HuH-7 (cell line): ENCODE measurements around the gene FOXM1.

Source experiments
- DNase-seq: peaks from one replicate; pipeline ENCODE4 v3.0.0; 2011; ENCODE audit warnings: low spot score

Gene FOXM1

DNA sequence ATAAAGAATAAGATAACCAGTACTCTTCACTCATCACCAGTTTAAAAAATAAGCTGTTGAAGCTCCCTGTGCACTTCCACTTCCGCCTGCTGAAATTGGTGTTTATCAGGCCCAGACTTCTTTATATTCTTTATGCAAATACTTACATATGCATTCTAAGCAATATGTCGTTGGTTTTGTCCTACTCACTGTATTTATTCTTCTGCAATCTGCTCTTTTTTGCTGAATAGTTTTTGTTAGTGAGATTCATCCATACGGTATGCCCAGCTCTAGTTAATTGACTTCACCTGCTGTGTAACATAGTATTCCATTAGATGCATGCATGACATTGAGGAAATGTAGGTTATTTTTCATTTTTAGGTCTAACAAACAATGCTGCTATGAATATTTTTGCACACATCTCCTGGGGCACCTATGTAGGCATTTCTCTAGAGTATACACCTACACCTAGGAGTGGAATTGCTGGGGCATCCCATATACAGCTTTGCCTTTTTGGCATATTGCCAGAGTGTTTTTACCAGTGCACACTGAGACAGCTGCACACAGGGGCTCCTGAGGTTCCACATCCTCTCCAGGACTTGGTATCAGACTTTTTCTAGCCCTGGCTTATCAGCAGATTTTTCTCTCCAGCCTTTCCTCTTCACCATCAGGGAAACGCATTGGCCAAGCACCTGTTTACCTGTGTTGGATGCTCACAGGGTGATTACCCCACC, 41.1 kb downstream of the FOXM1 start:
- DNase-seq, result no peak

DNA sequence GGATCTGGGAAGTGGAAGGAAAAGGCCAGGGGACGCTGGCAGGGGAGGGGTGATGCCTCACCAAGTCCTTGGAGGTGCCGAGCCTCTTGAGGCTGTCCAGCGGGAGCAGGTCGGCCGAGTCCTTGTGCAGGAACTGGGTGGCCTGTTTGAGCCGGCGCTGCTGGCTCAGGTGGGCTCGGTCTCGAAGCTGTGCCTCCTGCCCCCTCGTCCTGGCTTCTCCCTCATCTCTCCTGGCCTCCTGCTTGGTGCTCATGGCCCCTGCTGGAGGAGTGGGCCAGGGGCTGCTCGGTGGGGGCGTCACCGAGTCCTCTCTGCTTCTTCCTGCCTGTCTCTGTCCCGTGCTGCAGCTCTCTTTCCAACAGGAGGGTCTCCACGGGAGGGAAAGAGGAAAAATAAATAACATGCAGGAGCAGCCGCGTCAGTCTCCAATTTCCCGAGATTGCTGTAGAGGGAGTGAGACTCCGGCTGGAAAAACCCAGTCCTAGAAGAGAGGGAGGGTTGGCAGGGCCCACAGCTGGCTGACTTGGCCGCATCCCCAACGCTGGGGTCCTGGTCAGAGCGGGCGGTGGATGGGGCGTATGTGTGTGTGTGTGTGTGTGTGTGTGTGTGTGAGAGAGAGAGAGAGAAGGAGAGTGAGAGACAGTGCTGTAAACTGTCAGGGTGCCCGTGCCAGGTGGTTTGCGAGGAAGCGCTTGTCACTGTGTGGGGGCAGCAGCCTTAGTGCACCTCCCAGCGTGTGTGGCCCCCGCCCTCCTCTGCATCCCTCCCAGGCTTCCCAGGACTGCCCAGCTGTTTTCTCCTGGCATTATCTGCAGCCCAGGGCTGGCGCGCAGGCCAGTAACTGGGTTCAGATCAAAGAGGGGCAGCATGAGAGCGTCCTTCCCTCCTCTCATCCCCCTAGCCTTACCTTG, 42.1 kb downstream of the FOXM1 start, which contains the start of gene NRIP2:
NRIP2 (minus strand) TSS at position 455 of the 911 bp plus-strand sequence; CDS start at position 403, 52 bp downstream.
- no peak for DNase-seq

- DNase-seq, result no peak
These were observed 43.2 kb downstream of the FOXM1 start for GRCh38 chr12:2833810-2834209.

- no peak for DNase-seq
These were observed 43.6 kb downstream of the FOXM1 start for GRCh38 chr12:2833327-2833726.

GRCh38 chr12:2832550-2833127, 44.3 kb downstream of the FOXM1 start:
- DNase-seq, result no peak

GRCh38 chr12:2829275-2829674, 47.7 kb downstream of the FOXM1 start:
- no peak for DNase-seq

DNA sequence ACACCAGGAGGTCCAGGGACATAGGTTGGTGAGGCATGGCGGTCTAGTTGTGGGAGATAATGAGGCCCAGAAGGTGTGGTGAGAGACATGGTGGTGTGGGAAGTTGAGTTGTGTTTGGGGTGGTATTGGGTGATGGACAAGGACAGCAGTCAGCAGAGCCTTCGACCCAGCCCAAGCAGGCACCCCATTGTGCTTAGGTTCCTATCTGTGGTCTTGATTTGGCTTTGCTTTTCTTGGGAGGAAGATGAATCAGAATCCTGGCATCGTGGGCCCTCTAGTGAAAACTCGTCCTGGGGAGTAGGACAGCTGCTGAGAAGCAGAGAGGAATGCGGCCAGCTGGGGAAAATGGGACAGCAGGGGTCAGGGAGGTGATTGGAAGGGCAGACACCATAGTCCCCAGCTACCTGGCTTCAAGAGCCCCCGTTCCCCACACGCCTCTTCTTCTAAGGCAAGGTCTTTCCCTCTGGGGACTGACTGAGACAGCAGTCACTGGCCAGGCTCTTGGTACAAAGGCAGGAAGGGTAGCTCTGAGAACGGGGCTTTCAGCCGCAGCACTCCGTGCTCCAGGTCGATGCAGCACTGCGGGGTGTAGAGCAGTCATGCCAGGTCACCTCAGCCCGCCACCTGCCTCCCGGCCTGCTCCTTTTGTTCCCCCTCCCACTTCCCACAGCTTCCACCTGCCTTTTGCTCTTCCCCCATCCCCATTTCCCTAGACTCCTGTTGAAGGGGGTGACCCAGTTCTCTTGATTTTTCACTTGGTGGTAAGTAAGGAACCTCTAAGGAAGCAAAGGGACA, 50.1 kb downstream of the FOXM1 start:
- no peak for DNase-seq

- no peak for DNase-seq
These were observed 50.9 kb downstream of the FOXM1 start for GRCh38 chr12:2826036-2826435.

DNA sequence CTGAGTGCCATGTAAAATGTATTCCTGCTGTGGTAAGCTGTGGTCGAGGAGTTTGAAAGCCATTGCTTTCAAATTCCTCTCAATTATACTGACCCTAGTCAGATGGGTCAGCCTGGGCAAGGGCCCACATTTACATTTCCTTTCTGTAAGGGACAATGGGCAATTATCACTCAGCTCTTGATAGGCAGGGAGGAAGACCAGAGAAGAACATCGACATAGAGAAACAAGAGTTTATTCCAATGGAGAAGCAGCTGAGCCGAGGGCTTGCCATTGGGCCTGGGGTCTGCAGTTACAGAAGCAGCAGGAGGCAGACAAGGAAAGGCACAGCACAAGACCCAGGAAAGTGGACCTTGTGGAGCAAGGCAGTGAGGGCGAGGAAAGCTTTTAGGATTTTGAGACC, 51.8 kb downstream of the FOXM1 start:
- DNase-seq, result no peak

DNA sequence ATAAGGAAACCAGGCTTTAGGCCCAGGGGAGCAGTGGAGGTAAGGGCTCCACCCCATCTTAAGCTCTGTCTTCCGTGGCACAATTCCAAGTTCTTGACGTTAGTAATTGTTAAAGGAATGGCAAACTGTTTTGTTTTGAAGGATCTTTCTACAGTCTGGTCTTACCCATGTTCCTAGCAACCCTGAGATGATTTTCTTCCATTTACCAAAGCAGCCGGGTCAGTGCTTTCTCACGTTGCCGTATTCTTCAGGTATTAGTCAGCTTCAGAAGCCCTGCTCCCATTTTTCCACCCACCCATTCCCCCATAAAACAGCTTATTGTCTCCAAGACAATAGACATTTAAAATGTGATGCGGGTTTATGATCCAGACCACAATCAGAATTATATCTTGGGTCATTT, 52.4 kb downstream of the FOXM1 start:
- DNase-seq, result no peak

GRCh38 chr12:2823483-2823882, 53.5 kb downstream of the FOXM1 start:
- DNase-seq, result no peak

- no peak for DNase-seq
These were observed 56.5 kb downstream of the FOXM1 start for GRCh38 chr12:2820432-2820831.

- no peak for DNase-seq
These were observed 57.2 kb downstream of the FOXM1 start for GRCh38 chr12:2819810-2820209.

GRCh38 chr12:2813214-2814185, 63.5 kb downstream of the FOXM1 start:
- peak; percentile 72 for DNase-seq

DNA sequence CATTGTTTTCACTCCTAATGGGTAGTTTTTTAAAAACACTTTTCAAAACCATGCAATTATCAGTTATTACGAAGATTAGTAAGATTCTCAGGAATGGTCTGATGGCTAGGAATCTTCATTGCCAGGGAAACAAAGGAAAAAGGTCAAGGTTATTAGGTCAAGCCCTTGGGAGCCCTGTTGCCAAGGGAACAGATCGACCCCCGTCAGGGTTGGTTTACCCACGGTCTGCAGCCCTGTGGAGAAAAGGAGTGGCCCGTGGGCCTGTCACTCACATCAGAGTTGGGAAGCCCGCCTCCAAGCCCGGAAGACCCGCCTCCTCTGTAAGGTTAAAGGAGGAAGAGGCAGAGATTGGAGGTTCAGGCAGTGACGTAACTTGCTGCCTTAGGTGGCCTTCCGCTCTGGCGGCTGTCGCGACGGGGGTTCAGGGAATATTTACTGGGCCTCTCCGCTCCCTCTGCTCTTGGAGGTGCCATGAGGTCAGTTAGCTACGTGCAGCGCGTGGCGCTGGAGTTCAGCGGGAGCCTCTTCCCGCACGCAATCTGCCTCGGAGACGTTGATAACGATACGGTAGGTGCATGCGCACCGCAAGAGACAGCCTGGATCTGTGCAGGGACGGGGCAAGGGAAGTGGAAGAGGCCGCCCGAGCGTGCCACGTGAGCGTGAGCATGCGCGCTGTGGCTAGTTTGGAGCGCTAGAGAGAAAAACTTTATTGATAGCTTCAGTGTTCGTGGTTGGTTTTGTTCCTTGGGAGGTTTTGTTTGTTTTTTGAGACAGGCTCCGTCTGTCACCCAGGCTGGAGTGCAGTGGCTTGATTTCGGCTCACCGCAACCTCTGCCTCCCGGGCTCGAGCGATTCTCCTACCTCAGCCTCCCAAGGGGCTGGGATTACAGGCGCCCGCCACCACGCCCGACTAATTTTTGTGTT, 64.4 kb downstream of the FOXM1 start, which contains the start of gene ITFG2:
ITFG2 (plus strand) TSS at position 379 of the 924 bp plus-strand sequence; CDS start at position 472, 93 bp downstream.
- DNase-seq, result peak; percentile 87

- DNase-seq, result no peak
These were observed 65.2 kb downstream of the FOXM1 start for GRCh38 chr12:2811801-2812200.
